Stomach smooth muscle (tissue), 2 donors: Measurements from ENCODE around the gene TIGD3.

ENCODE experiments used
- H3K27ac ChIP-seq: one replicate; pipeline ENCODE4 v1.7.0; 2013; ENCODE audit warnings: mild to moderate bottlenecking, low read length, inconsistent platforms
- H3K27me3 ChIP-seq, 2 donors: one replicate each; pipeline ENCODE4 v1.7.0; 2013; ENCODE audit warnings: low read length in 2 of 2; ENCODE audit not compliant: insufficient read depth in 2 of 2, control insufficient read depth in 1 of 2
- H3K36me3 ChIP-seq, 2 donors: one replicate each; pipeline ENCODE4 v1.7.0; 2013; ENCODE audit warnings: low read length in 2 of 2; ENCODE audit not compliant: control insufficient read depth in 2 of 2, insufficient read depth in 2 of 2
- H3K4me1 ChIP-seq: one replicate; pipeline ENCODE4 v1.7.0; 2013; ENCODE audit warnings: low read length; ENCODE audit not compliant: control insufficient read depth, insufficient read depth
- H3K4me3 ChIP-seq, 2 donors: one replicate each; pipeline ENCODE4 v1.7.0; 2013; ENCODE audit warnings: low read length in 2 of 2
- H3K9ac ChIP-seq, 2 donors: one replicate each; pipeline ENCODE4 v1.7.0; 2013; ENCODE audit warnings: low read length in 2 of 2, mild to moderate bottlenecking in 1 of 2
- H3K9me3 ChIP-seq, 2 donors: one replicate each; pipeline ENCODE4 v1.7.0; 2013; ENCODE audit warnings: low read length in 2 of 2; ENCODE audit not compliant: control insufficient read depth in 2 of 2
- donor health status: healthy.
- donor health status: Pancreatic carcinoma.

Gene TIGD3

DNA sequence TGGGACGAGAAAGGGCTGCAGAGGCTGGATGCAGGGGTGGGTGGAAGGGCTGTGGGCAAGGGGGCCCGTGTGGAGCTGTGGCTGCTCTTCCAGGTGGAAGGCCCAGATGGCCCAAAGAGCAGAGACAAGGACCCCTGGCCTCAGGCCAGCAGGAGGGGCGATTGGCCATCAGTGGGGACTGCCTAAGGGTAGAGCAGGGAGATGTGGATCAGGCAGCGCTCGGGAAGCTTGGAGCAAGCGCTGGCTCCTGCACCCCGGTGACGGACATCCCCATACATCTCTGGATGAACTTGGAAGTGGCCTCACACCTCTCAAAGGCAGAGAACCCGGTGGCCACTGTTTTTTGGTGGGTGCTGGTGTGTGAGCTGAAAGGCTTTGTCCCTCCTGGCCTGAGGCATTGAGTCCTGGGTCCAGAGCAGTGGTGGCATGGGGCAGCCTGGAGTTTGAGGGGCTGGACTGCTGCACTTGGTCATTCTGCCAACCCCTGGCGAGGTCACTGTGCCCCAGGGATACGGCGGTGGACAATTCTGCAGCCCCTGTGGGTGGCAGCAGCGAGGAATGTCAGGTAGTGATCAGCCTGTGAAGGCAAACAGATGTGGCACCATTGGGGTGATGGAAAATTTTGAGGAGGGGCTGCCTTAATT, 37.8 kb downstream of the TIGD3 start:
- Histone ChIP-seq H3K27me3 (no peaks in the 10 kb centered on the region), H3K4me3 (no peak overlapping the region), H3K36me3 (peaks cover 12 to 21% of the 10 kb centered on the region in 2 donors), H3K4me1 (peaks cover 24% of the 10 kb centered on the region), H3K9me3 (no peaks in the 10 kb centered on the region), H3K9ac (no peak overlapping the region), H3K27ac (no peak overlapping the region)

GRCh38 chr11:65392899-65393298, 38.3 kb downstream of the TIGD3 start:
- no peak overlapping the region for H3K27ac ChIP-seq
- no peaks in the 10 kb centered on the region for H3K9me3 ChIP-seq
- no peak overlapping the region for H3K9ac ChIP-seq
- no peak overlapping the region for H3K4me3 ChIP-seq
- H3K4me1 ChIP-seq: peaks cover 19% of the 10 kb centered on the region
- no peaks in the 10 kb centered on the region for H3K27me3 ChIP-seq
- H3K36me3 ChIP-seq: peaks cover 15 to 23% of the 10 kb centered on the region in 2 donors

DNA sequence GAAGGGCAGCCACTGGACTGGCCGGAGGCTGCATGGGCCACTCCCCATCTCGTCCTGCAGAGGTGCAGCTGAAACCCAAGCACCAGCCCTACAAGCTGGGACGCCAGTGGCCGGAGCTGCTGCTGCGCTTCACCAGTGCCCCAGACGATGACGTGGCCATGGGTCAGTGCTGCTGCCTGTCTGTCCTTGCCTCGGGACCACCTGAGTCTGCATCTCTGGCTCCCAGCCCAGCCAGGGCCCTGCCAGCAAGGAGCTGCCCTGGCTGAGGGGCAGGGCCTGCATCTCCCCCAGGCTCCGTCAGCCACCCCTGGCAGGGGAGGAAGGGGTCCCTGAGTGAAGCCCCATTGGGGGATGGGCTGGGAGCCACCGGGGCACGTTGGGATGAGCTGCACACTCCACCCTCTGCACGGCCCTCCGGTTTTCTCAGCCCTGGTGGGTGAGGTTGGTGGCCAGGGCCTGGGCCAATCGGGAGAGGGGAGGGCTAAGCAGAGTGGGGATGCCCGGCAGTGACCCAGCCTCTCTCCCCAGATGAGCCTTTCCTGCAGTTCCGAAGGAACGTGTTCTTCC, 39.0 kb downstream of the TIGD3 start:
- Histone ChIP-seq H3K27me3 (no peaks in the 10 kb centered on the region), H3K4me3 (no peak overlapping the region), H3K9ac (no peak overlapping the region), H3K36me3 (peaks cover 15 to 25% of the 10 kb centered on the region in 2 donors), H3K4me1 (peaks cover 12% of the 10 kb centered on the region), H3K9me3 (no peaks in the 10 kb centered on the region), H3K27ac (no peak overlapping the region)

DNA sequence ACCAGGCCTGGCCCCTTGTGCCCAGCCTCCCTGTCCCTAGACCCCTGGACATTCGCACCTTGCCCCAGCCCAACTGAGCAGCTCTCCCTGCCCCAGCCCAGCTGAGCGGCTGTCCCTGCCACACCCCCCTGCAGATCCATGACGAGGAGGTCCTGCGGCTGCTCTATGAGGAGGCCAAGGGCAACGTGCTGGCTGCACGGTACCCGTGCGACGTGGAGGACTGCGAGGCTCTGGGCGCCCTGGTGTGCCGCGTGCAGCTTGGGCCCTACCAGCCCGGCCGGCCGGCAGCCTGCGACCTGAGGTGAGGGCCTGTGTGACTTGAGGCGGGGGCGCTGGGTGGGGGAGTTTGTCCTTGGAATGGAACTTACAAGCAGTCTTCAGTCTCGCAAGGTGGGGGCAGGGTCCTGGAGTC, 39.6 kb downstream of the TIGD3 start:
- Histone ChIP-seq H3K27me3 (no peaks in the 10 kb centered on the region), H3K4me1 (peaks cover 7% of the 10 kb centered on the region), H3K9ac (no peak overlapping the region), H3K9me3 (no peaks in the 10 kb centered on the region), H3K36me3 (peaks cover 15 to 22% of the 10 kb centered on the region in 2 donors), H3K27ac (no peak overlapping the region), H3K4me3 (no peak overlapping the region)

DNA sequence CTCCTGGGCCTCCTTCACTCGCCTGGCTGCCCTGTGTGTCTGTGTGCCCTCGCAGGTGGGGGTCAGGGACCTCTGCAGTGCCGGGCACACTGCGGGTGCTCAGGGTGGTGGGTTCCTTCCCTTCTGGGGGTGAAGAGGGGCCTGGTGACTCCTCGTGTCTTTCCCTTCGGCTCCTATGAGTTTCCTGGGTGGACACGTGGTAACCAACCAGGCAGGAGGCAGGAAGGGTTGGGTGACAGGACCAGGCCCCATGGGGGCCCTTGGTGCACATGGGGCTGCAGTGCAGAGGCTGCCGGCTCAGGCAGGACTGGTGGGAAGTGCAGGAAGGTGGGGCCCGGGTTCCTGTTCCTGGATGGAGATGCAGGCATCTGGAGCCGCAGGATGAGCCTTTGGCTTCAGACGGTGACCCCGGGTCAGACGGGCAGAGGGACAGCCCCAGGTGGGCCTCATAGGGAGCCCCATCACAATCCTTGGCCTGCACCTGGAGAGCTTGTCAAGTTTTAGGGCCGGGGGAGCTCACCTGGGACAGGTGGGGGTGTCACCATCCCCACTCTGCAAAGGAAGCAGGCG, 41.5 kb downstream of the TIGD3 start:
- Histone ChIP-seq H3K9me3 (no peaks in the 10 kb centered on the region), H3K36me3 (peaks cover 14 to 31% of the 10 kb centered on the region in 2 donors), H3K4me3 (no peak overlapping the region), H3K27me3 (no peaks in the 10 kb centered on the region), H3K9ac (no peak overlapping the region), H3K4me1 (peaks cover under 1% of the 10 kb centered on the region), H3K27ac (no peak overlapping the region)

DNA sequence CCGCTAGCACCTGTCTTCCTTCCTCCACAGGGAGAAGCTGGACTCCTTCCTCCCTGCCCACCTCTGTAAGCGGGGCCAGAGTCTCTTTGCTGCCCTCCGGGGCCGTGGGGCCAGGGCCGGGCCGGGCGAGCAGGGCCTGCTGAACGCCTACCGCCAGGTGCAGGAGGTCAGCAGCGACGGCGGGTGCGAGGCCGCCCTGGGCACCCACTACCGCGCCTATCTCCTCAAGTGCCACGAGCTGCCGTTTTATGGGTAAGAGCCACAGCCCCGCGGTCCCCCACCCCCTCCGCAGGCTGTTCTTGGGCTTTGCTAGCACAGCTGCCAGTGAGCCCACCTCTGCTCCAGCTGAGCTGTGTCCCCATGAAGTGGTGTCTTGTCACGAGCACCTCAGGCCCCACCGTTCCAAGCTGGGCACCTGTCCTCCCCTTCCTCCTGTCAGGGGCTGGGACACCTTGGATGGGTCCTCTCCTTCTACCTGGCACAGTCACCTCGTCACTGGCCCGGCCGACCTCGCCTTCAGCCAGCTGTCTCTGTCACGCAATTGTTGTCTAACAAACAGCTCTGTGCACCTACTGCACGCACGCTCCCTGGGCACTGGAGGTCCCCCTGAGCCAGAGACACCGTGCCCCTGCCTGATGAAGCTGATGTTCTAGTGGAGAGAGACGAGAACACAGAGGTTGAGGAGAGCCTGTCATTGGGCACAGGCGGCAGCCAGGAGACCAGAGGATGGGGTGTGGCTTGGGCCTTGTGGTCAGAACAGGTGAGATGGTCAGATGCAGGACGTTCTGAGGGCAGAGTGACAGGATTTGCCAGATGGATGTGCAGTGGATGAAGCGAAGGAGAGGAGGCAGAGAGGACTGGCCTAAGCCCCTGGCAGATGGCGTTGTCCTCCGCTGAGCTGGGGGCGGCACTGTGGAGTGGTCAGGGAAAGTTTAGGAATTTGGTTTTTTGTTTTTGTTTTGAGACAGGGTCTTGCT, 42.5 kb downstream of the TIGD3 start:
- H3K27me3 ChIP-seq: no peaks in the 10 kb centered on the region

GRCh38 chr11:65398362-65398910, 43.9 kb downstream of the TIGD3 start:
- Histone ChIP-seq H3K4me1 (no peaks in the 10 kb centered on the region), H3K27me3 (no peaks in the 10 kb centered on the region), H3K4me3 (no peak overlapping the region), H3K9ac (no peak overlapping the region), H3K27ac (no peak overlapping the region), H3K9me3 (no peaks in the 10 kb centered on the region), H3K36me3 (peaks cover 14 to 30% of the 10 kb centered on the region in 2 donors)

More for the DNA sequence above, 42.5 kb downstream of the TIGD3 start:
- H3K9ac ChIP-seq: no peak overlapping the region
- no peaks in the 10 kb centered on the region for H3K9me3 ChIP-seq
- no peak overlapping the region for H3K27ac ChIP-seq
- no peak overlapping the region for H3K4me3 ChIP-seq
- peaks cover 14 to 29% of the 10 kb centered on the region in 2 donors for H3K36me3 ChIP-seq
- H3K4me1 ChIP-seq: no peaks in the 10 kb centered on the region

- Histone ChIP-seq H3K4me1 (no peaks in the 10 kb centered on the region), H3K4me3 (no peak overlapping the region), H3K27ac (no peak overlapping the region), H3K9ac (no peak overlapping the region), H3K9me3 (no peaks in the 10 kb centered on the region), H3K36me3 (peaks cover 14 to 32% of the 10 kb centered on the region in 2 donors), H3K27me3 (no peaks in the 10 kb centered on the region)
Measured at GRCh38 chr11:65399249-65399648, 44.7 kb downstream of the TIGD3 start.

DNA sequence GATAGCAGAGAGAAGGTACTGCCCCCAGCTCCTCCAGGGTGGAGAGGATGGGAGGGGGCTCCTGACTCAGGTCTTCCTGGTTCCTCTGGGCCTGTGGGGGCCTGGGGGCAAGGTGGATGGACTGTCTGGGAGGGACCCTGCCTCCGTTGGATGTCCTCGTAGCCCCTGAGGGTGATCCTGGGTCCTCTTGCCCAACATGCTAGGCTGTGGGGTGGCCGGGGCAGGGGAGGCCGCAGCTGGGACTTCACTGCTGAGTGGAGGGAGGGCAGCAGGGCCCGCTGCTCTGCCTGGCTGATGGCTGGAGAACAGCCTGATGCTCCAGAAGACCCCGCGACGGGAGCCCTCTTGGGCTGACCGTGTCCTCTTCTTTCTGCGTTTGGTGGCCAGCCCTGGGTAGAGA, 45.3 kb downstream of the TIGD3 start:
- Histone ChIP-seq H3K4me1 (peaks cover 4% of the 10 kb centered on the region), H3K4me3 (no peak overlapping the region), H3K9ac (no peak overlapping the region), H3K27ac (no peak overlapping the region), H3K36me3 (peaks cover 17 to 31% of the 10 kb centered on the region in 2 donors), H3K9me3 (no peaks in the 10 kb centered on the region), H3K27me3 (no peaks in the 10 kb centered on the region)

DNA sequence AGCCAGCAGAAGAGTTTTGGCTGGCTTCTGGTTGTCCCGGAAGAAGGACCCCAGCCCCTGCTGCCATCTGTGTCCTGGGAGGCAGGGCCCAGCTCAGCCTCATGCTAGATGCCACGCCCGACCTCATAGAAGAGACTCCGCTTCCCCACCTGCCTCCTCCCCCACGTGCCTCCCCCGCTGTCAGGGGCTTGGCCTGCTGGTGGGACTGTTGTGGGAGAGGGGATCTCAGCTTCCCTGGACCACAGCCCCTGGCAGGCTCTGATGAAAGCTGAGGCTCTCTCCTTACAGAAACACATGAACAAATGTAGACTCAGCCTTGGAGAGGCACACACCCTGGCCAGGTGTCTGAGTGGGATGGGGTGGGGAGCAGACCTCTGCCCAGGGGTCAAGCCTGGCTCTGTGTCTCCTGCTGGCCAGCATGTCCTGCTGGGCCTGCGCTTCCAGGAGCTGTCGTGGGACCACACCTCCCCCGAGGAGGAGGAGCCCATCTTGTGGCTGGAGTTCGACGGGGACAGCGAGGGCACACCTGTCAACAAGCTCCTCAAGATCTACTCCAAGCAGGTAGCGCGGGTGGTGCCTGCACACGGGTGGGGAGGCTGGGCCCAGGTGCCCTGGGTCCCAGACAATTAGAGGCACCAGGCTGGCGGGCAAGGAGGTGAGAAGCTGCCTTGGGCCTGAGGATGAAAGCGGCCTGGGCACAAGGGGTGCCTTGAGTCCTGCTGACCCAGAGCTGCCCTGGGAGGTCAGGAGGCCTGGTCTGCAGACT, 45.9 kb downstream of the TIGD3 start:
- H3K27ac ChIP-seq: no peak overlapping the region
- peaks cover 5% of the 10 kb centered on the region for H3K4me1 ChIP-seq
- no peaks in the 10 kb centered on the region for H3K27me3 ChIP-seq
- H3K9ac ChIP-seq: no peak overlapping the region
- no peaks in the 10 kb centered on the region for H3K9me3 ChIP-seq
- H3K4me3 ChIP-seq: no peak overlapping the region
- H3K36me3 ChIP-seq: peaks cover 20 to 35% of the 10 kb centered on the region in 2 donors
